ENCODE measurements around the gene ALK.

GRCh38 chr2:29310650-29311348, 610.6 kb downstream of the ALK start:
- no peak for TF ChIP-seq ZNF274 (IDR thresholded peaks at IDR 0.05; ENCODE audit: low read depth, low read length)
- no peak for TF ChIP-seq YY1 (IDR thresholded peaks at IDR 0.05; ENCODE audit: insufficient read depth, insufficient read length)
- TF ChIP-seq SUZ12 (IDR thresholded peaks at IDR 0.05; ENCODE audit: extremely low read depth, insufficient read depth, insufficient read length): no peak

Data from NT2/D1 (cell line).